ENCODE measurements around the gene BLVRB.

BLVRB gene

DNA sequence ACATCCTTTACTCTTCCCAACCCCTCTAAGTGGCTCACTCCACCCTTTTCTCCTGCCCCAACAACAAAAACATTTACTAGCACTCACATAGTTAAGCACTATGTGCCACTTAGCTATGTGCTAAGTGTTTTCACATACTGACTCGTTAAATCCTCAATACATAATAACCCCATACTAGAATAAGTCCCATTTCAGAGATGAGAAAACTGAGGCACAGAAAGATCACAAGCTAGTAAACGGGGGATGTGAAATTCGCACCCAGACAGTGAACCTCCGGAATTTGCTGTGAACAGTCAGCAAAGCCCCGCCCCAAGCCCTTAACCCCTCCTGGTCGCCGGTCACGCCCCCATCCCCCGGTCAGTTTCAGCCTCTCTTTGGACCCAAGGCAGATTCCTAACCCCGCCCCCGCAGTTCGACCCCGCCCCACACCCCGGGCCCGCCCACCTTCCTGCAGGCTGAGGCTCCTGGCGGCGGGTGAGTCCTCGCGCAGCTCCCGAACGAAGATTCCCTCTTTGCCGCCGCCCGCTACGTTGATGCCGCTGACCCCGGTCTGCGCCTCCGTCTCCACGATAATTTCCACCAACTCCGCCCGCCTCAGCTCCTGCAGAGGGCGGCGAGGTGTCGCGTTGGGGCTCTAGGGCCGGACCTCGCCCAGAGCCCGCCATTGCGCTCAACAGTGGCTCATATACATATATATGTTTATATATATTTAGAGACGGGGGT lies 62.1 kb downstream of the BLVRB start:
- DNase-seq (ENCODE audit: low read depth): peak; percentile 91

DNA sequence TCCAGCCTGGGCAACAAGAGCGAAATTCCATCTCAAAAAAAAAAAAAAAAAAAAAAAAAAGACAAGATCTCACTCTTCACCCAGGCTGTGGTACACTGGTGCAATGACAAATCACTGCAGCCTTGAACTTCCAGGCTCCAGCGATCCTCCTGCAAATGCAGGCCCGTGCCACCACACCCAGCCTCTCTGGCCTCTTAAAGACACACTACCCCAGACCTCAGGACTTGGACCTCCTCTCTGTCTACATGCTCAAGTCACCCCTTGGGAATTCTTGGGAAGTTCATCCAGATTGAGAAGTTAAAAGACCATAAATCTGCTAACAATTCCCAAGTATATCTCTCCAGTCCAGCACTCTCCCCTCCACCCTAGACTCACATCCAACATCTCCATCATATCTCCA lies 65.0 kb downstream of the BLVRB start:
- DNase-seq (ENCODE audit: low read depth): peak; percentile 21

DNA sequence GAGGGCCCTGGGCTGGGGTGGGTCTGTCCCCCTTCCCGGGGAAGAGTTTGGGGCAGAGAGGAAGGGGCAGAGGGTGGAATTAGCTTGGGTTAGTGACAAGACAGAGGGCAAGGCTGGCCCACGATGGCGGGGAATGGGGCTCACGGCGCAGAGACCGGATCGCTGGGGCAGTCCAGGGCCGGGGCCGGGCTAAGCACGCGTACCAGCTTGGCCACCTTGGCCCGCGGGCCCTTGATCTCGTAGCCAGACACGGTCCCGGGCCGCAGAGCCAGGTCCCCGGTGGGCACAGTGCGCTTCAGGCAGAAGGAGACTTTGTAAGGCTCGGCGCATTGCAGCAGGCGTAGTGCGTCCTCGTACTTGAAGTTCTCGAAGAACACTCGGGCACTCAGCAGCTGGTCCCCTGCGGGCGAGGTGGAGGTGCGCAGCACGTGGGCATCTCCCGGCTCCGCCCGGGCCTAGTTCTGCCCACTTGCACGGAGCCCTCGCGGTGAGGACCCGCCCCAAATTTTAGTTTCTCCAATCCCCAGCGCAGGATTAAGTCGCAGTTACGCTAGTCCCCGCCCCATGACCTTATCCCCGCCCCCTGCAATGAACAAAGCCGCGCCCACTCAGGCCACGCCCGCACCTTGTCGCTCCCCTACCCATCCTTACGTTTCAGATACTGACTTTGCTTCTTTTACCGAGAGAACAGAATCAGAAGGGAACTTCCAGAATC lies 67.0 kb downstream of the BLVRB start:
- no peak for DNase-seq (ENCODE audit: low read depth)

Data from EH (cell line).